HUES64 (cell line): ENCODE measurements around the gene TOP2A.
"Not testable (repeated sequence)": the region's sequence is repeated elsewhere in the genome, so short reads cannot be mapped to it uniquely, and the experiment has no call there.

Experiments
- H3K27ac ChIP-seq: 2 replicates; pipeline ENCODE4 v1.7.0; 2013; ENCODE audit warnings: low read depth, low read length, inconsistent platforms
- H3K27me3 ChIP-seq: 2 replicates; pipeline ENCODE4 v1.6.1; 2013; ENCODE audit warnings: mild to moderate bottlenecking, low read length; ENCODE audit not compliant: insufficient read depth
- H3K36me3 ChIP-seq: 2 replicates; pipeline ENCODE4 v1.6.1; 2013; ENCODE audit warnings: mild to moderate bottlenecking, low read length; ENCODE audit not compliant: insufficient read depth
- H3K4me1 ChIP-seq: 2 replicates; pipeline ENCODE4 v1.6.1; 2013; ENCODE audit warnings: mild to moderate bottlenecking, low read length, moderate library complexity; ENCODE audit not compliant: insufficient read depth
- H3K4me3 ChIP-seq: 2 replicates; pipeline ENCODE4 v1.5.1; 2013; ENCODE audit warnings: mild to moderate bottlenecking, low read length, moderate library complexity
- H3K9ac ChIP-seq: 2 replicates; pipeline ENCODE4 v1.6.1; 2013; ENCODE audit warnings: mild to moderate bottlenecking, low read depth, low read length
- H3K9me3 ChIP-seq: 2 replicates; pipeline ENCODE4 v1.6.1; 2013; ENCODE audit warnings: low read depth, low read length; ENCODE audit not compliant: insufficient read depth
- WGBS: fragments of 150-250, 120-280 bp; methylation state at CpG from one replicate; pipeline ENCODE4 v1.1.7; 2013; ENCODE audit warnings: missing lambda C conversion rate; 5-methylcytosine and 5-hydroxymethylcytosine counted together

Gene TOP2A

DNA sequence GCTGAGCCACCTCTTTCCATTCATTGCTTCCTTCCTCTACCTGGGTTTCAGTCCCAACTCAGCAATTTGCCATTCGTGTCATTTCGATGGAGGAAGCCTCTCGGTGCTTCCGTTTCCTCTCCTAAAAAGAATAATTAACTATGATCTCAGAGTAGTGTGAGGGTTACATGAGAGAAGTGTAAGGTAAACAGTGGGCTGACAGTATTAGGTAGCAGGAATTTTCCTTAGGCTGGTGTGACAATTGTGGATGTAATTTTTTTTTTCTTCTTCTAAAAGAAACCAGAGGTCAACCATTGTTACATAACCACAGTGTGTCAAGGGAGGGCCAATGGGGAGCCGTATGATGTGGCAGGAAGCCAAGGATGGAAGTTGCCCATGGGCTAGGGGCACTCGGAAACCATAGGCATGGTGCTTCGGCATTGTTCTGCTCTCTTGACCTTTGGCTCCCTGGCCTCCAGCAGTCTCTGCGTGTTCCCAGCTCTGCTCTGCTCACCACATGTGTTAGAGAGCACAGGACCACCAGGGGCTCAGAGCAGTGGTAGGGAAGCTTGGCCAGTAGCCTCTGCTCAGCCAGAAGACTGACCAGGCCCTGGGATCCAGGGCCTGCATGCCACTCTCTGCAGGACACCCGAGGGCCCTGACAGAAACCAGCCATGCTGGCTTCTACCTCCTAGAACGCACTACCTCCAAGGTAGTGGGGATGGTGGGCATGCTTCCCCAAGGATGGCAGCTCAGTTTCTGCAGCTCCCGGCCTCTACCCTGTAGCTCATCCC is 2.0 kb upstream of the TOP2A start:
- Histone ChIP-seq H3K27ac (no peak overlapping the region), H3K4me3 (no peak overlapping the region), H3K9me3 (no peaks in the 10 kb centered on the region), H3K4me1 (peaks cover 30% of the 10 kb centered on the region), H3K27me3 (no peaks in the 10 kb centered on the region), H3K36me3 (peaks cover 19% of the 10 kb centered on the region), H3K9ac (no peak overlapping the region)
- WGBS: 87% methylated on average over 11 of the region's 11 CpGs

DNA sequence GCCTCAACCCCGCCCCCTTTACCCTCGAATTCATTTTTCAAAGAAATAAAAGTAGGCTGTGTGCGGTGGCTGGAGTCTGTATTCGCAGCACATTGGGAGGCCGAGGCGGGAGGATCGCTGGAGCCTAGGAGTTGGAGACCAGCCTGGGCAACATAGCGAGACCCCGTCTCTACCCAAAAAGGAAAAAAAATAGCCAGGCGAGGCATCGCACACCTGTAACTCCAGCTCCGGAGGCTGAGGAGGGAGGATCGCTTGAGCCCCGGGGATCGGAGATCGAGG is 671 bp upstream of the TOP2A start:
- Histone ChIP-seq H3K9me3 (no peaks in the 10 kb centered on the region), H3K36me3 (peaks cover 32% of the 10 kb centered on the region), H3K27me3 (no peaks in the 10 kb centered on the region), H3K4me3 (peak overlapping the region; percentile 98), H3K27ac (peak overlapping the region; percentile 70; the same call in 1 of the 2 replicates), H3K9ac (0 out of 2 replicates have a peak overlapping the region, but pooled peaks have one; percentile 23), H3K4me1 (peaks cover 26% of the 10 kb centered on the region)
- 91% methylated on average over 15 of the region's 16 CpGs for WGBS

DNA sequence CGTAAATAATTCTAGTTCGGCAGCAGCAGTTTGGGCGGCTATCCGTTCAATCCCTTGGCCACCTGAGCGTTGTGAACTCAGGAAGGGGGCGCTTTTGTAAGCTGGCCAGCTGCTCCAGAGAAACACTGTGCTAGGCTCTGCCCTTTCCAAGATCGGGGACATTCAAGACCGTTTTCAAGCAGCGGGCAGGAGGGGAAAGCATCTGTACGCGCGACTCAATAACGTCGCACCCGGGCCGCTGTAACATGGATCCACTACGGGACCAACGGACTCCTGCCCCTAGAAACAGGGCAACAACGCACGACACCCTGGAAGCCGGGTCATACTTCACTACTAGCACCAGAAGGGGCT is 463 bp downstream of the TOP2A start:
- H3K9me3 ChIP-seq: no peaks in the 10 kb centered on the region
- under 1% methylated on average over 21 of the region's 21 CpGs for WGBS

DNA sequence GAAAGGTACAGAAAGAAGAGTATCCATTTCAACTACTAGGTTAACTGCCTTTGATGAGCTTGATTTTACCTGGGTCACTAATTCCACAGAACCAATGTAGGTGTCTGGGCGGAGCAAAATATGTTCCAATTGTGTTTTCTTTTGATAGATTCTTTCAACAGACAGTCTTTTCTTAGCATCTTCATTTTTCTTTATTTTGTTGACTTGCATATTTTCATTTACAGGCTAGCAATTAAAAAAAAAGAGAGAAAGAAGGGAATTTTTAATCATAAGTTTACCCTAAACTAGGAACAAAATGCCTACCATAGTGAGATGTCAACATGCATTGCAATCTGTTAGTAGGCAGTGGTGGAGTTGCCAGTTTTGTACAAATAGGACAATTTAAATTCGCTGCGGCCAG is 1.0 kb downstream of the TOP2A start:
- 27% methylated on average over 3 of the region's 3 CpGs for WGBS
- peak overlapping the region; percentile 85 for H3K9ac ChIP-seq
- peaks cover 17% of the 10 kb centered on the region for H3K4me1 ChIP-seq
- peak overlapping the region; percentile 98 for H3K4me3 ChIP-seq
- no peak overlapping the region for H3K27ac ChIP-seq
- no peaks in the 10 kb centered on the region for H3K27me3 ChIP-seq
- H3K36me3 ChIP-seq: peaks cover 49% of the 10 kb centered on the region
- no peaks in the 10 kb centered on the region for H3K9me3 ChIP-seq

More for the DNA sequence above, 463 bp downstream of the TOP2A start:
- Histone ChIP-seq H3K9ac (peak overlapping the region; percentile 85), H3K27ac (peak overlapping the region; percentile 70), H3K4me3 (peak overlapping the region; percentile 98), H3K36me3 (peaks cover 44% of the 10 kb centered on the region), H3K4me1 (peaks cover 19% of the 10 kb centered on the region), H3K27me3 (no peaks in the 10 kb centered on the region)

DNA sequence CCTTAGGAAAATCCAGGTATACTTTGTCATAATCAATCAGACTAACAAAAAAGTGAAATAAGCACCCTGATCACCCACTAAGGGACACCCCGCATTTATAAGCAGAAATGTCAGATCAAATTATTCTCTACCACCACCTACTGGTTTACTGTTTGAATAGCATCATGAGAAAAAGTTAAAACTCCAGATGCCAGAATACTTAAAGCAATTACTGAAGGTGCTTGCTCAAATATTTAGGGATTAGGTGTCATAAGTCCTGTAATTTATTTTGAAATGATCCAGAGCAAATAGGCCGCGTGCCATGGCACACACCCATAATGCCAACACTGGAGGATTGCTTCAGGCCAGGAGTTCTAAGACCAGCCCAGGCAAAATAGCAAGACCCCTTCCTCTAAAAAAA is 2.3 kb downstream of the TOP2A start:
- H3K27ac ChIP-seq: no peak overlapping the region
- H3K4me1 ChIP-seq: peaks cover 27% of the 10 kb centered on the region
- H3K36me3 ChIP-seq: peaks cover 62% of the 10 kb centered on the region
- peak overlapping the region; percentile 98; the same call in 1 of the 2 replicates for H3K4me3 ChIP-seq
- no peaks in the 10 kb centered on the region for H3K27me3 ChIP-seq
- H3K9me3 ChIP-seq: no peaks in the 10 kb centered on the region
- H3K9ac ChIP-seq: no peak overlapping the region
- WGBS: 88% methylated on average over 3 of the region's 3 CpGs

DNA sequence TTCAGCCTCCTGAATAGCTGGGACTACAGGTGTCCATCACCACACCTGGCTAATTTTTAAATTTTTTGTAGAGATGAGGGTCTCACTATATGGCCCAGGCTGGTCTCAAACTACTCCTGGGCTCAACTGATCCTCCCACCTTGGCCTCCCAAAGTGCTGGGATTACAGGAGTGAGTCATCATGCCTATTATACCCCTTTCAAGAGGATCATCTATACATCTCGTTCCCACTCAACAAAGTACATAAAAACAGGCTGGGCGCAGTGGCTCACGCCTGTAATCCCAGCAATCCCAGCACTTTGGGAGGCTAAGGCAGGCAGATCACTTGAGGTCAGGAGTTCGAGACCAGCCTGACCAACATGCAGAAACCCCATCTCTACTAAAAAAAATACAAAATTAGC is 3.4 kb downstream of the TOP2A start:
- H3K27ac ChIP-seq, H3K9ac ChIP-seq, H3K9me3 ChIP-seq, H3K4me3 ChIP-seq, H3K27me3 ChIP-seq: not testable (repeated sequence)
- H3K4me1 ChIP-seq: peaks cover 34% of the 10 kb centered on the region
- 97% methylated on average over 4 of the region's 4 CpGs for WGBS
- peaks cover 73% of the 10 kb centered on the region for H3K36me3 ChIP-seq

DNA sequence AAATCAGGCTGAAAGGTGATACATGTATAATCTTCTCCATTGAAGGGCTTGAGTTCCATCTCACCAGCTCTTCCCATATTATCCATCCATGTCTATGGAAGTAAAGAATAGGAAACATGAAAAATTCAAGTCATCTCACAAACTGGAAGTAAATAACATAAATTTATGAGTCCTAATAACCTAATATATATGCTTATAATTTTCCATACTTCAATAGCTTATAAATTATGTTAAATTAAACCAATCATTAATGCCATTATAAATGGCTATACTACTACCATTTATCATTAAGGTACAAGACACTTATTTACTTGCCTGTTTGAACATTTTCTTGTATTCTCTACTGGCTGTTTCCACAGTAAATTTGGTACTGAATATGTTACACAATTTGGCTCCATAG is 4.8 kb downstream of the TOP2A start:
- peaks cover 86% of the 10 kb centered on the region for H3K36me3 ChIP-seq
- no peaks in the 10 kb centered on the region for H3K9me3 ChIP-seq
- H3K27ac ChIP-seq: no peak overlapping the region
- H3K4me3 ChIP-seq: no peak overlapping the region
- H3K9ac ChIP-seq: no peak overlapping the region
- no peaks in the 10 kb centered on the region for H3K27me3 ChIP-seq
- H3K4me1 ChIP-seq: peaks cover 34% of the 10 kb centered on the region

DNA sequence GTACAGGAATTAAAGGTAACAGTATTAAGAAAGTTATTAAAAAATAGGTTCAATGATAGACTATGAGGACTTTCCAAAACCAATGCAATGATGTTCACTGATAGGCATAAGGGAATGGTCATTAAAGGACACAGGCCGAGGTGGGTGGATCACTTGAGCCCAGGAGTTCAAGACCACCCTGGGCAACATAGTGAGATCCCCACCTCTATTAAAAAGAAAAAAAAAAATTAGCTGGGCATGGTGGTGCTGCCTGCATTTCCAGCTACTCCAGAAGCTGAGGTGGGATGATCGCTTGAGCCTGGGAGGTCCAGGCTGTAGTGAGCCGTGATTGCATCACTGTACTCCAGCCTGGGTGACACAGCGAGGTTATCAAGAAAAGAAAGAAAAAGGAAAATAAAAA is 5.9 kb downstream of the TOP2A start:
- Histone ChIP-seq H3K36me3 (peaks cover 96% of the 10 kb centered on the region), H3K9ac (no peak overlapping the region)

DNA sequence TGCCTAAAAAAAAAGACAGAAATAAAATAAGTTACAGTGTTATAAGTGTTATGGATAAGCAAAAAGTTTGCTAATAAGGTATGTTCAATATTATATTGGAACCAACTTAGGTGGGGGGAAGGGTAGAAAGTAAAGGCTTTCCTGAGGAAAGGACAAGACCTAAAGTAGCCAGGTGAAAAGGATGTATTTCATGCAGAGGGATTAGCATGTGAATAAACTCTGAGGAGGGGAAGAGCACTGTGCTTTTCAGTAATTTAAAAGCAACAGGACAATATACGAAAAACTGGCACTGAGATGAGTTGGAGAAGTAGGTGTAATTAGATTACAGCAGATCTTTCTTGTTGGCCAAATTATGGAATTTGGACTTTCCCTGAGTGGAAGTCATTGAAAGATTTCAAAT is 7.6 kb downstream of the TOP2A start:
- no peaks in the 10 kb centered on the region for H3K27me3 ChIP-seq
- peak overlapping the region; percentile 90 for H3K27ac ChIP-seq
- 65% methylated on average over 1 of the region's 1 CpG for WGBS
- no peaks in the 10 kb centered on the region for H3K9me3 ChIP-seq
- H3K4me1 ChIP-seq: peaks cover 21% of the 10 kb centered on the region
- peak overlapping the region; percentile 27; the same call in 1 of the 2 replicates for H3K9ac ChIP-seq
- H3K4me3 ChIP-seq: no peak overlapping the region; the same call in 1 of the 2 replicates
- peaks cover 95% of the 10 kb centered on the region for H3K36me3 ChIP-seq

More for the DNA sequence above, 5.9 kb downstream of the TOP2A start:
- 95% methylated on average over 3 of the region's 4 CpGs for WGBS
- Histone ChIP-seq H3K27ac (no peak overlapping the region; the same call in 1 of the 2 replicates), H3K27me3 (no peaks in the 10 kb centered on the region), H3K9me3 (no peaks in the 10 kb centered on the region), H3K4me3 (no peak overlapping the region), H3K4me1 (peaks cover 34% of the 10 kb centered on the region)

DNA sequence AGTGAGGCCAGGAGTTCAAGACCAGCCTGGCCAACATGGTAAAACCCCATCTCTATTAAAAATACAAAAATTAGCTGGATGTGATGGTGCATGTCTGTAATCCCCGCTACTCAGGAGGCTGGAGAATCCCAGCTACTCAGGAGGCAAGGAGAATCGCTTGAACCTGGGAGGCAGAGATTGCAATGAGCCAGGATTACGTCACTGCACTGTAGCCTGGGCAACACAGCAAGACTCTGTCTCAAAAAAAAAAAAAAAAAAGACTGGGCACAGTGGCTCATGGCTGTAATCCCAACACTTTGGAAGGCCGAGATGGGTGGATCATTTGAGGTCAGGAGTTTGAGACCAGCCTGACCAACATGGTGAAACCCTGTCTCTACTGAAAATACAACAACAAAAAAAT is 8.2 kb downstream of the TOP2A start:
- H3K9me3 ChIP-seq, H3K4me3 ChIP-seq, H3K9ac ChIP-seq, H3K27me3 ChIP-seq: not testable (repeated sequence)
- Histone ChIP-seq H3K36me3 (peaks cover 97% of the 10 kb centered on the region), H3K4me1 (peaks cover 21% of the 10 kb centered on the region), H3K27ac (0 out of 2 replicates have a peak overlapping the region, but pooled peaks have one; percentile 26)
- 96% methylated on average over 4 of the region's 4 CpGs for WGBS

DNA sequence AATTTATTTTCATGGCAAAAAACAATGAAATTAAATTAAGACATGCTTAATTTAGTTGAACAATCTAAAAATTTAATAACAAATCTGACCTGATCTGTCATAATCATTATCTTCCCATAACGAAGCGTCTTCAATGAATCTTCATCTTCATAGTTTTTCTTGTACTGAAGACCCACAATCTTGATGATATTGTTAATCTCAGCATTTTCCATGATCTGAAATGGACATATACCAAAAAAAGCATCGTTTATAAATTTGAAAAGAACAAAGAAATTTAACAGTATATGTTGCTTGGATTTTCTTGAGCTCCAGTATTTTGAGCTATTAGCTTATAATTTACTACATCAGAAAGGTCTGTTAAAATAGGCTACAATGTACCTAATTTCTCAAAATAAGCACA is 10.2 kb downstream of the TOP2A start:
- H3K4me1 ChIP-seq: peaks cover 21% of the 10 kb centered on the region
- H3K27ac ChIP-seq: no peak overlapping the region
- no peaks in the 10 kb centered on the region for H3K27me3 ChIP-seq
- H3K9ac ChIP-seq: no peak overlapping the region
- WGBS: 100% methylated on average over 2 of the region's 3 CpGs
- H3K36me3 ChIP-seq: peaks cover 97% of the 10 kb centered on the region
- no peaks in the 10 kb centered on the region for H3K9me3 ChIP-seq
- no peak overlapping the region for H3K4me3 ChIP-seq

DNA sequence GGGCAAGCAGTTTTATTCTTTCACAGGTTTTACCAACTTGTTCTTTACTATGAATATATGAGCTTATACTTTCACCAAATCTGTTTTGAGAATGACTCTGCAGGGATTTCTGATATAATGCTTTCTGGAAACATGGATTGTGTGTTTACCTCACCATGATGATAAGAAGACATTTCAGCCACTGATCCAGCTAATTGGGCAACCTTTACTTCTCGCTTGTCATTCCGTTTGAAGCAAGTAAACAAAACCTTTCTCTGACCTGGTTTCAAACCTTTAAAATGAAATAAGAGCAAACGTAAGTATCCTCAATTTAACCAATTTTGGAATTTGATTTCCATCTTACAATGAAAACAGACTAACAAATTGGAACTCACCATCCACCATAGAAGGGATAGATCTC is 13.7 kb downstream of the TOP2A start:
- Histone ChIP-seq H3K27ac (no peak overlapping the region), H3K4me3 (no peak overlapping the region), H3K4me1 (no peaks in the 10 kb centered on the region), H3K27me3 (no peaks in the 10 kb centered on the region), H3K9me3 (no peaks in the 10 kb centered on the region), H3K36me3 (peaks cover 97% of the 10 kb centered on the region), H3K9ac (no peak overlapping the region)
- WGBS: 94% methylated on average over 3 of the region's 3 CpGs
